NB4 (cell line): Measurements from ENCODE around the gene LENEP.
A peak's percentile ranks its signal among the peaks of the same experiment; 100 is the strongest.

Experiments
- DNase-seq: peaks from one replicate; pipeline ENCODE4 v3.0.0; 2010; ENCODE audit warnings: low read depth
- H3K4me3 ChIP-seq: one replicate; pipeline ENCODE4 v1.5.1; 2011; ENCODE audit warnings: mild to moderate bottlenecking, low read depth, low read length, moderate library complexity
- CTCF ChIP-seq: IDR thresholded peaks from one replicate; pipeline ENCODE4 v1.5.1; 2012; ENCODE audit warnings: low read depth, low read length
- MAX ChIP-seq: IDR thresholded peaks from 2 replicates; pipeline ENCODE4 v1.6.1; 2011; ENCODE audit warnings: low read depth, low read length
- MYC ChIP-seq: IDR thresholded peaks from 2 replicates; pipeline ENCODE4 v1.6.1; 2011; ENCODE audit warnings: low read depth, low read length
- POLR2A ChIP-seq: IDR thresholded peaks from 2 replicates; pipeline ENCODE4 v1.6.1; 2011; ENCODE audit warnings: mild to moderate bottlenecking; ENCODE audit not compliant: insufficient read length; ENCODE audit errors: extremely low read depth

Gene LENEP

GRCh38 chr1:155003227-155003765 lies 9.9 kb downstream of the LENEP start:
- TF ChIP-seq CTCF = no peak
- no peak for TF ChIP-seq MAX
- no peak for TF ChIP-seq POLR2A
- TF ChIP-seq MYC = no peak
- H3K4me3 ChIP-seq = peak overlapping the region; percentile 83
- DNase-seq = peak; percentile 61

- TF ChIP-seq CTCF (no peak), MAX (no peak; the same call in 1 of the 2 replicates), POLR2A (no peak), MYC (no peak)
- peak overlapping the region; percentile 83 for H3K4me3 ChIP-seq
- DNase-seq = peak; percentile 80
Measured at GRCh38 chr1:155003766-155004351, 10.5 kb downstream of the LENEP start.

GRCh38 chr1:155004352-155005075 lies 11.1 kb downstream of the LENEP start:
- no peak for DNase-seq
- no peak for TF ChIP-seq MYC
- no peak for TF ChIP-seq POLR2A
- no peak for TF ChIP-seq MAX
- no peak for TF ChIP-seq CTCF
- peak overlapping the region; percentile 83 for H3K4me3 ChIP-seq

GRCh38 chr1:155005076-155006011 lies 12.0 kb downstream of the LENEP start:
- TF ChIP-seq POLR2A (no peak), CTCF (no peak), MYC (no peak), MAX (no peak)
- DNase-seq = peak; percentile 25
- H3K4me3 ChIP-seq = no peak overlapping the region

GRCh38 chr1:155006601-155007101 lies 13.3 kb downstream of the LENEP start:
- no peak overlapping the region for H3K4me3 ChIP-seq
- peak; percentile 79 for DNase-seq
- TF ChIP-seq MYC (peak; percentile 19; the same call in 1 of the 2 replicates), CTCF (no peak), POLR2A (no peak), MAX (no peak)
